ENCODE measurements around the gene MACF1. TPM values are rescaled to one million over a fixed set of nuclear protein-coding genes. Genes with fewer than 3 reads are reported as not detected.
"Not testable (repeated sequence)": the region's sequence is repeated elsewhere in the genome, so short reads cannot be mapped to it uniquely, and the experiment has no call there.

The MACF1 gene
- total RNA-seq, 2 experiments from 2014 or later = 248 to 252 TPM

DNA sequence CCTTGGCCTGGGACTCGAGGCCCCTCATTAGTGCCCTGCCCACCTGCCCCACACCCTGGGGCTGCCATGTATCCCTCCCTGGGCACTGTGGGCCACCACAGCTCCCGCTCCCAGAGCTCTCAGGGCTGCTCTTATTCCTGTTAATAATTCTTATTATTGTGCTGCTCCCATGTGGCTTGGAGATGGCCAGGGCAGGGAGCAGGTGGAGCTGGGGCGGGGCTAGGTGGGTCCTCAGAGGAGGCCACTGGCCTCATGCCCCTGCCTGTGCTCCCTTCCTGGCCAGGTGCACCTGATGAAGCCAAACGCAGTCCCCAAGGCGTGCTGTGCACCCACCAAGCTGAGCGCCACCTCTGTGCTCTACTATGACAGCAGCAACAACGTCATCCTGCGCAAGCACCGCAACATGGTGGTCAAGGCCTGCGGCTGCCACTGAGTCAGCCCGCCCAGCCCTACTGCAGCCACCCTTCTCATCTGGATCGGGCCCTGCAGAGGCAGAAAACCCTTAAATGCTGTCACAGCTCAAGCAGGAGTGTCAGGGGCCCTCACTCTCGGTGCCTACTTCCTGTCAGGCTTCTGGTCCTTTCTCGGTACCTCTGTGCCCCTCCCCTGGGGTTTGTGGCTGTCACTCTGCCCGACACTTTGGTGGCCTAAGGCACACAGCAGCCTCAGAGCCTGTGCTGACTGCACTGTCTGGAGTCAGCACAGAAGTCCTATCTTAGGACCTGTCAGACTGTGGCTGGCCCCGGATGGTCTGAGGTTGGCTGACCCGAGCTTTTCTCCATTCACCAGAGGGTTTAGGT, 321.1 kb downstream of the MACF1 start:
- DNase-seq (peak in 5 of 14 experiments; percentile 11 to 68 (median 34)), ATAC-seq (ENCODE audit: poor library complexity) (peak; percentile 32)
- POLR2A ChIA-PET = no interaction called here
- peaks cover 7% of the 10 kb centered on the region for H3K4me1 ChIP-seq (ENCODE audit: insufficient read depth, low read length)
- Mint-ChIP-seq H3K4me3 (no peak overlapping the region), H3K9me3 (no peaks in the 10 kb centered on the region), H3K4me1 (ENCODE audit: low read depth) (no peaks in the 10 kb centered on the region), H3K27ac (no peak overlapping the region), H3K36me3 (ENCODE audit: low read depth) (peaks cover 18% of the 10 kb centered on the region), H3K27me3 (no peaks in the 10 kb centered on the region)
- CTCF ChIA-PET = interaction anchor here (0.6 kb wide), 1 partner anchor 54 kb away, joined by 3 read pairs; no protein-coding TSS in a partner anchor
- H3K9me3 ChIP-seq (ENCODE audit: control insufficient read depth in 1 of 2, insufficient read depth in 1 of 2, low read length in 2 of 2) = no peaks in the 10 kb centered on the region
- TF ChIP-seq, protein P1, sequence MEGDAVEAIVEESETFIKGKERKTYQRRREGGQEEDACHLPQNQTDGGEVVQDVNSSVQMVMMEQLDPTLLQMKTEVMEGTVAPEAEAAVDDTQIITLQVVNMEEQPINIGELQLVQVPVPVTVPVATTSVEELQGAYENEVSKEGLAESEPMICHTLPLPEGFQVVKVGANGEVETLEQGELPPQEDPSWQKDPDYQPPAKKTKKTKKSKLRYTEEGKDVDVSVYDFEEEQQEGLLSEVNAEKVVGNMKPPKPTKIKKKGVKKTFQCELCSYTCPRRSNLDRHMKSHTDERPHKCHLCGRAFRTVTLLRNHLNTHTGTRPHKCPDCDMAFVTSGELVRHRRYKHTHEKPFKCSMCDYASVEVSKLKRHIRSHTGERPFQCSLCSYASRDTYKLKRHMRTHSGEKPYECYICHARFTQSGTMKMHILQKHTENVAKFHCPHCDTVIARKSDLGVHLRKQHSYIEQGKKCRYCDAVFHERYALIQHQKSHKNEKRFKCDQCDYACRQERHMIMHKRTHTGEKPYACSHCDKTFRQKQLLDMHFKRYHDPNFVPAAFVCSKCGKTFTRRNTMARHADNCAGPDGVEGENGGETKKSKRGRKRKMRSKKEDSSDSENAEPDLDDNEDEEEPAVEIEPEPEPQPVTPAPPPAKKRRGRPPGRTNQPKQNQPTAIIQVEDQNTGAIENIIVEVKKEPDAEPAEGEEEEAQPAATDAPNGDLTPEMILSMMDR (IDR thresholded peaks at IDR 0.05) = no peak
- peaks cover 10% of the 10 kb centered on the region for H3K36me3 ChIP-seq (ENCODE audit: insufficient read depth, low read length)
- H3K27ac ChIP-seq (ENCODE audit: low read depth in 1 of 2, low read length in 2 of 2) = no peak overlapping the region
- H3K4me3 ChIP-seq (ENCODE audit: low read length) = no peak overlapping the region
- no peaks in the 10 kb centered on the region for H3K27me3 ChIP-seq (ENCODE audit: control insufficient read depth in 1 of 2, insufficient read depth in 2 of 2, low read length in 2 of 2)
- intact Hi-C loops (cut with DNase I, micrococcal nuclease) = no loop called here

DNA sequence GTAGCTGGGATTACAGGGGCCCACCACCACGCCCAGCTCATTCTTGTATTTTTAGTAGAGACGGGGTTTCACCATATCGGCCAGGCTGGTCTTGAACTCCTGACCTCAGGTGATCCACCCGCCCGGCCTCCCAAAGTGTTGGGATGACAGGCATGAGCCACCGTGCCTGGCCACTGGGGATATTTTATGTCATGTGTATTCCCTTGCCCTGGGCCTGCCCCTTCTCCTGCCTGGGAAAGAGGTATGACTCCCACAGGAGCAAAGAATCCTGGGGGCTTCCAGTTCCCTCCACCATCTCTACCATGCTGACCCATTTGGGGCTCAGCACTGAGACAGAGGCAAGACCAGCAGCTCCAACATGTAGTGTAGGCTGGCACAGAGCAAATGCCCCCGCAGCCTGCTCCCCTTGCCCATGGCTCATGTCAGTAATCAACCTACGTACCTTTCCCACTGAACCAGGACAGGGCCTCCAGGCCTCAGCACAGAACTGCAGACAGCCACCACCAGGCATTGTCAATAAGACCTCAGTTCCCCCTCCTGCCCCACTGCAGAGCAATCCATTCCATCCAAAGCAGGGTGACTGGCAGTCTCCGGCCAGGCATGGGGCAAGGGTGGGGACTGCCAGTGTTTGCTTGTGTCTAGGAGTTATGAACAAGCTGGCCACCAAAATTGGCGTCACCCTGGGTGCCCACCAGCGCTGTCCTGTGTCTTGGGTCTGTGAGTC, 322.1 kb downstream of the MACF1 start:
- no peak overlapping the region for H3K4me3 Mint-ChIP-seq
- no peak overlapping the region for H3K27ac ChIP-seq (ENCODE audit: low read depth in 1 of 2, low read length in 2 of 2)
- peaks cover 19% of the 10 kb centered on the region for H3K36me3 ChIP-seq (ENCODE audit: insufficient read depth, low read length)
- H3K27ac Mint-ChIP-seq = no peak overlapping the region
- no peaks in the 10 kb centered on the region for H3K4me1 Mint-ChIP-seq (ENCODE audit: low read depth)
- no peaks in the 10 kb centered on the region for H3K9me3 ChIP-seq (ENCODE audit: control insufficient read depth in 1 of 2, insufficient read depth in 1 of 2, low read length in 2 of 2)
- H3K4me3 ChIP-seq (ENCODE audit: low read length) = no peak overlapping the region
- peaks cover 7% of the 10 kb centered on the region for H3K4me1 ChIP-seq (ENCODE audit: insufficient read depth, low read length)
- intact Hi-C loops (cut with DNase I, micrococcal nuclease) = no loop called here
- H3K27me3 Mint-ChIP-seq = no peaks in the 10 kb centered on the region
- ChIA-PET CTCF (no interaction called here), POLR2A (no interaction called here)
- ATAC-seq (ENCODE audit: poor library complexity) (no peak), DNase-seq (no peak)
- H3K9me3 Mint-ChIP-seq = no peaks in the 10 kb centered on the region
- peaks cover 26% of the 10 kb centered on the region for H3K36me3 Mint-ChIP-seq (ENCODE audit: low read depth)
- no peaks in the 10 kb centered on the region for H3K27me3 ChIP-seq (ENCODE audit: control insufficient read depth in 1 of 2, insufficient read depth in 2 of 2, low read length in 2 of 2)
- TF ChIP-seq, protein P1 (IDR thresholded peaks at IDR 0.05) = no peak

DNA sequence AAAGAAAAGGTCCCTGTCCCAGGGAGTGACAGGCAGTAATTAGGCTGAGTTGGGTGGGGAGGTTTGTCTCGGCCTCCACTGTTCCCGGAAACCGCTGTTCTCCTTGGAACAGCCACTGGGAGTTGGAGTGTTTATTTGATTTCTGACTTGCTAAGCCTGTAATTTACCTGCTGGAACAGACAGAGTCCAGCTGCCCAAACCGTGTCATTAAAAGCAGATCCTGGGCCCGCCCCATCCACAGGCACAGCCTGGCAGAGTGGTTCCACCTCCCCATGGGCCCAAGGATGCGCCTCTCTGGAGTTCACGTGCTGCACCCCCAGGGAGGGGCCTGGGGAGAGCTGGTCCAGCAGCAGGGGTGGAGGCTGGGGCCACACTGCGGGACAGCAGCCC, 322.7 kb downstream of the MACF1 start:
- CTCF ChIA-PET; H3K4me1 Mint-ChIP-seq (ENCODE audit: low read depth); H3K27me3 ChIP-seq (ENCODE audit: control insufficient read depth in 1 of 2, insufficient read depth in 2 of 2, low read length in 2 of 2); DNase-seq; intact Hi-C loops (cut with DNase I, micrococcal nuclease); H3K4me3 ChIP-seq (ENCODE audit: low read length); H3K4me3 Mint-ChIP-seq; ATAC-seq (ENCODE audit: poor library complexity); H3K27me3 Mint-ChIP-seq; H3K4me1 ChIP-seq (ENCODE audit: insufficient read depth, low read length); H3K9me3 ChIP-seq (ENCODE audit: control insufficient read depth in 1 of 2, insufficient read depth in 1 of 2, low read length in 2 of 2); H3K9me3 Mint-ChIP-seq; H3K27ac Mint-ChIP-seq; H3K27ac ChIP-seq (ENCODE audit: low read depth in 1 of 2, low read length in 2 of 2); POLR2A ChIA-PET: not testable (repeated sequence)
- peaks cover 21% of the 10 kb centered on the region for H3K36me3 ChIP-seq (ENCODE audit: insufficient read depth, low read length)
- peaks cover 31% of the 10 kb centered on the region for H3K36me3 Mint-ChIP-seq (ENCODE audit: low read depth)
